ENCODE data around the gene TDRD1. TPM values are rescaled to one million over a fixed set of nuclear protein-coding genes. Genes with fewer than 3 reads are reported as not detected.

TDRD1 gene
- total and polyA plus RNA-seq, 9 donors = 0.17 to 1.4 (median 0.51) TPM

- Histone ChIP-seq H3K4me3 (peak overlapping the region; percentile 97), H3K9me3 (peaks cover 0 to 3% of the 10 kb centered on the region in 2 donors), H3K27me3 (no peaks in the 10 kb centered on the region), H3K36me3 (no peaks in the 10 kb centered on the region), H3K27ac (peak overlapping the region; percentile 90 to 92), H3K4me1 (ENCODE audit: insufficient read depth) (no peaks in the 10 kb centered on the region)
- intact Hi-C loops (cut with DNase I) = loop anchor here in 1 of 4 donors (10.0 kb wide), 1 partner anchor 92 kb away; no protein-coding TSS in a partner anchor
- TF ChIP-seq, protein P1, sequence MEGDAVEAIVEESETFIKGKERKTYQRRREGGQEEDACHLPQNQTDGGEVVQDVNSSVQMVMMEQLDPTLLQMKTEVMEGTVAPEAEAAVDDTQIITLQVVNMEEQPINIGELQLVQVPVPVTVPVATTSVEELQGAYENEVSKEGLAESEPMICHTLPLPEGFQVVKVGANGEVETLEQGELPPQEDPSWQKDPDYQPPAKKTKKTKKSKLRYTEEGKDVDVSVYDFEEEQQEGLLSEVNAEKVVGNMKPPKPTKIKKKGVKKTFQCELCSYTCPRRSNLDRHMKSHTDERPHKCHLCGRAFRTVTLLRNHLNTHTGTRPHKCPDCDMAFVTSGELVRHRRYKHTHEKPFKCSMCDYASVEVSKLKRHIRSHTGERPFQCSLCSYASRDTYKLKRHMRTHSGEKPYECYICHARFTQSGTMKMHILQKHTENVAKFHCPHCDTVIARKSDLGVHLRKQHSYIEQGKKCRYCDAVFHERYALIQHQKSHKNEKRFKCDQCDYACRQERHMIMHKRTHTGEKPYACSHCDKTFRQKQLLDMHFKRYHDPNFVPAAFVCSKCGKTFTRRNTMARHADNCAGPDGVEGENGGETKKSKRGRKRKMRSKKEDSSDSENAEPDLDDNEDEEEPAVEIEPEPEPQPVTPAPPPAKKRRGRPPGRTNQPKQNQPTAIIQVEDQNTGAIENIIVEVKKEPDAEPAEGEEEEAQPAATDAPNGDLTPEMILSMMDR (IDR thresholded peaks at IDR 0.05) = no peak
- TF ChIP-seq EP300 (IDR thresholded peaks at IDR 0.05) = no peak
- TF ChIP-seq POLR2A (IDR thresholded peaks at IDR 0.05) = no peak
- WGBS, 3 donors = 12 to 14% (median 14%) methylated on average over 9 of the region's 9 CpGs
- DNase-seq = no peak
Measured at GRCh38 chr10:114172776-114173602, 6.2 kb upstream of the TDRD1 start.

- 0 to 2% (median 0%) methylated on average over 22 to 23 of the region's 23 CpGs for WGBS, 3 donors
- H3K36me3 ChIP-seq = no peaks in the 10 kb centered on the region
- DNase-seq = no peak
- peak overlapping the region; percentile 97 for H3K4me3 ChIP-seq
- no peaks in the 10 kb centered on the region for H3K4me1 ChIP-seq (ENCODE audit: insufficient read depth)
- TF ChIP-seq POLR2A (IDR thresholded peaks at IDR 0.05) (no peak), EP300 (IDR thresholded peaks at IDR 0.05) (no peak)
- TF ChIP-seq, protein P1 (IDR thresholded peaks at IDR 0.05) = no peak
- H3K9me3 ChIP-seq = peaks cover 0 to 3% of the 10 kb centered on the region in 2 donors
- no peaks in the 10 kb centered on the region for H3K27me3 ChIP-seq
- peak overlapping the region; percentile 90 to 92 for H3K27ac ChIP-seq
- intact Hi-C loops (cut with DNase I) = loop anchor here in 1 of 4 donors (10.0 kb wide), 1 partner anchor 91 kb away; no protein-coding TSS in a partner anchor
Measured at GRCh38 chr10:114173603-114173920, 5.6 kb upstream of the TDRD1 start.

- Histone ChIP-seq H3K9me3 (no peaks in the 10 kb centered on the region), H3K4me3 (peak within 1 kb of the TSS; percentile 97), H3K4me1 (ENCODE audit: insufficient read depth) (no peaks in the 10 kb centered on the region), H3K27me3 (no peaks in the 10 kb centered on the region), H3K36me3 (no peaks in the 10 kb centered on the region), H3K27ac (peak within 1 kb of the TSS; percentile 90 to 92)
- TF ChIP-seq POLR2A (IDR thresholded peaks at IDR 0.05) (peak; percentile 53), EP300 (IDR thresholded peaks at IDR 0.05) (no peak)
- intact Hi-C loops (cut with DNase I) = loop anchor here in 1 of 4 donors (10.0 kb wide), 1 partner anchor 91 kb away; no protein-coding TSS in a partner anchor
- peak; percentile 91 to 94 (median 91) for DNase-seq
- WGBS, 3 donors = 0 to 1% (median 1%) methylated on average over 45 to 49 of the region's 49 CpGs
Measured at GRCh38 chr10:114173921-114174694, 5.0 kb upstream of the TDRD1 start, which contains the start of gene CCDC186. TSS of gene CCDC186 (minus strand) at chr10:114174203. CDS start at chr10:114163268, 10,935 bp downstream.

GRCh38 chr10:114174695-114175188 lies 4.4 kb upstream of the TDRD1 start:
- 0 to 1% (median 0%) methylated on average over 19 of the region's 19 CpGs for WGBS, 3 donors
- no peaks in the 10 kb centered on the region for H3K36me3 ChIP-seq
- H3K9me3 ChIP-seq = no peaks in the 10 kb centered on the region
- TF ChIP-seq POLR2A (IDR thresholded peaks at IDR 0.05) = no peak
- TF ChIP-seq EP300 (IDR thresholded peaks at IDR 0.05) = no peak
- H3K27ac ChIP-seq = peak overlapping the region in 1 of 2 donors; percentile 90
- H3K4me1 ChIP-seq (ENCODE audit: insufficient read depth) = no peaks in the 10 kb centered on the region
- no peaks in the 10 kb centered on the region for H3K27me3 ChIP-seq
- DNase-seq = peak in 3 of 5 donors; percentile 36 to 62 (median 40)
- intact Hi-C loops (cut with DNase I) = loop anchor here in 1 of 4 donors (10.0 kb wide), 1 partner anchor 90 kb away; no protein-coding TSS in a partner anchor
- H3K4me3 ChIP-seq = peak overlapping the region; percentile 97

DNA sequence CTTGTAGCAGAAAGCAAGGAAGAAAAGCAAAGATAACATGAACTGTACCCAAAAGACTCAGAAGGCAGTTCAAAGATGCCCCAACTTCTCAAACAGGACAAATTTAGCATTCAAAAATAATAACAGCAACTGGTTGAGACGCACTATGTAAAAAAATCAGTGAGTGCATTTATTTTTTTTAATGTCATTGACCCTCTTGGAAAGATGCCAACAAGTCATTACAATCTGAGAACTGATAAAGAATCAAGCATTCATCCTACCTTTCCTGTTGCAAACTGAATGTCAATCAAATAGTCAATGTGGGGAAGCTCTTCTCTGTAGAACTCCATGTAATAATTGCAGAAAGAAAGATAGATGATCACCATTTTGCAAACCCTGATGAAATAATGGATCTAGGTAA lies 3.5 kb upstream of the TDRD1 start:
- 90 to 95% (median 94%) methylated on average over 1 of the region's 1 CpG for WGBS, 3 donors
- Histone ChIP-seq H3K4me3 (no peak overlapping the region), H3K27ac (no peak overlapping the region), H3K36me3 (no peaks in the 10 kb centered on the region), H3K27me3 (no peaks in the 10 kb centered on the region), H3K4me1 (ENCODE audit: insufficient read depth) (no peaks in the 10 kb centered on the region), H3K9me3 (no peaks in the 10 kb centered on the region)
- TF ChIP-seq EP300 (IDR thresholded peaks at IDR 0.05) = no peak
- TF ChIP-seq, protein P1 (IDR thresholded peaks at IDR 0.05) = no peak
- TF ChIP-seq POLR2A (IDR thresholded peaks at IDR 0.05) = no peak
- no peak for DNase-seq
- intact Hi-C loops (cut with DNase I) = loop anchor here in 1 of 4 donors (10.0 kb wide), 1 partner anchor 89 kb away; no protein-coding TSS in a partner anchor
